ENCODE measurements around the gene EVI5L.

DNA sequence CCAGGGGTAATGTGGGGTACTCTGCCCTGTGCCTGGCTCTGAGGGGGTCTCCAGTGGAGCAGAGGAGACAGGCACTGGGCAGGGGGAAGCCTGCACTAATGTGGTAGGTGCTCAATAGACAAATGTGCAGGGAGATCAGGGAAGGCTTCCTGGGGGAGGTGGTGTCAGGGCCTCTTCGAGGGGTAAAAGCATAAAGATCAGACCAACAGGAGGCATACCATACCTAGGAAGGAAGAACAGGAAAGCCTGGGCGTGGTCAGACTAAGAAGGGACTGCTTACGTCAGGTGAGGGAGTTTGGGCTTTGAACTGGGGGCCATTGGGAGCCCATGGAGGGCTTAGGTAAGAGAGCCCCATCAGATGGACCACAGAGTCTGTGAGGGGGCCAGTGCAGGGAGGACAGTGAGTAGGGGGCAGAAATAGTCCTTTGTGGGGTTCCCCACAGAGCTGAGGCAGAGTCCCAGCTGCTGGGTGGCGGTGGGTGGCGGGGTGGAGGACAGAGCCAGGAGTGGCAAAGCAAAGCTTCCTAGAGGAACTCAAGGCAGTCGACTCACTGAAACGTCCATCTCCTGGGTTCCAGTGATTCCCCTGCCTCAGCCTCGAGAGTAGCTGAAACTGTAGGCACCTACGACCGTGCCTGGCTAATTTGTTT, 35.4 kb downstream of the EVI5L start:
- TF ChIP-seq CTCF (IDR thresholded peaks at IDR 0.05) (no peak), POLR2A (IDR thresholded peaks at IDR 0.05) (no peak)

All from breast epithelium (tissue), 3 donors.